ENCODE results near the gene EFNA4. TPM values are rescaled to one million over a fixed set of nuclear protein-coding genes. Genes with fewer than 3 reads are reported as not detected.
"Not testable (repeated sequence)": the region's sequence is repeated elsewhere in the genome, so short reads cannot be mapped to it uniquely, and the experiment has no call there.

EFNA4 gene
- total RNA-seq, 1 donor from 2014 or later = 10.9 TPM

DNA sequence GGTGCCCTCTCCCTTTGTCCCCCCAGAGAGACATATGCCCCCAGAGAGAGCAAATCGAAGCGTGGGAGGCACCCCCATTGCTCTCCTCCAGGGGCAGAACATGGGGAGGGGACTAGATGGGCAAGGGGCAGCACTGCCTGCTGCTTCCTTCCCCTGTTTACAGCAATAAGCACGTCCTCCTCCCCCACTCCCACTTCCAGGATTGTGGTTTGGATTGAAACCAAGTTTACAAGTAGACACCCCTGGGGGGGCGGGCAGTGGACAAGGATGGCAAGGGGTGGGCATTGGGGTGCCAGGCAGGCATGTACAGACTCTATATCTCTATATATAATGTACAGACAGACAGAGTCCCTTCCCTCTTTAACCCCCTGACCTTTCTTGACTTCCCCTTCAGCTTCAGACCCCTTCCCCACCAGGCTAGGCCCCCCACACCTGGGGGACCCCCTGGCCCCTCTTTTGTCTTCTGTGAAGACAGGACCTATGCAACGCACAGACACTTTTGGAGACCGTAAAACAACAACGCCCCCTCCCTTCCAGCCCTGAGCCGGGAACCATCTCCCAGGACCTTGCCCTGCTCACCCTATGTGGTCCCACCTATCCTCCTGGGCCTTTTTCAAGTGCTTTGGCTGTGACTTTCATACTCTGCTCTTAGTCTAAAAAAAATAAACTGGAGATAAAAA is 23.5 kb downstream of the EFNA4 start:
- no peak for DNase-seq (ENCODE audit: low read depth, low spot score)

DNA sequence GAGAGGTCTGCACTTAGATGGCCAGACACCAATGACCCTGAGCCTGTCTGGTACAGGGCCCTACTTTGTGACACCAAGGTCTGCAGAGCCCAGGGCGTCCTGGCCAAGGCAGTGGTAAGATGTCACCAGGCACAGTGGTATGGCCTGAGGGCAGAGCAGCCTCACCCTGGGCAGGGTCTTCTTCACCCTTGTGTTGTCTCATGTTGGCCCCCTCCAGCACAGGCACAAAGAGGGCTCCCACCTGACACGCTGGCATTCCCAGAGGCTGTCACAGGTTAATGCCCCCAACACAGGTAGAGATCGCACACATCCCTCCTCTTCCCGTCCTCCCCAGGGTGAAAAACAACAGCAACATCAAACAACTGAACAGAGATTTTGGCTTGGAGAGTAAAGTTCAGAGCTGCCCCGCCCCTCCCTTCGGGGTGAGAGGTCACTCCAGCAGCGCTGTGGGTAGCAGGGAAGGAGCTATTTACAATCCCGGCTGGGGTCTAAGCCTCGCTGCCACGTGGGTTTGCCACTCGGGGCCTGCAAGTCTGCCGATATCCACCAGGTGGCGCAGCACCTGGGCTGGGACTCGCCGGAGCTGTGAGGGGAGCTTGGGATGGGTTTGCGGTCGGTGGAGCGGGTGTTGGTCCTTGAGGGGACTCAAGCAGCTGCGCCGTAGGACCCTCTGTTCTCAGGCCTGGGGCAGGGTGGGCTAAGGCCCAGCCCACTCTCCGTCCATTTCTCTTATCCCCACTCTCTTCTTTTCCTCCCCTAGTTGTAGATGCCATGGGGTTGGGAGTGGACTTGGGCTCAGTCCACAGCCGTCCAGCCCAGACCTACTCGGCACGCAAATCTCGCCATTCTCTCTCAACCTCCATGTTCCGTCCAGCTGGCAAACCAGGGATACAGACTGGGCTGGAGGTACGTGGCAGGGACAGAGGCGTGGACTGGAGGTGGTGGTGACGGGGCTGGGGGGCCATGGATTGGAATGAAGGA is 27.8 kb downstream of the EFNA4 start:
- DNase-seq (ENCODE audit: low read depth, low spot score) = no peak

DNA sequence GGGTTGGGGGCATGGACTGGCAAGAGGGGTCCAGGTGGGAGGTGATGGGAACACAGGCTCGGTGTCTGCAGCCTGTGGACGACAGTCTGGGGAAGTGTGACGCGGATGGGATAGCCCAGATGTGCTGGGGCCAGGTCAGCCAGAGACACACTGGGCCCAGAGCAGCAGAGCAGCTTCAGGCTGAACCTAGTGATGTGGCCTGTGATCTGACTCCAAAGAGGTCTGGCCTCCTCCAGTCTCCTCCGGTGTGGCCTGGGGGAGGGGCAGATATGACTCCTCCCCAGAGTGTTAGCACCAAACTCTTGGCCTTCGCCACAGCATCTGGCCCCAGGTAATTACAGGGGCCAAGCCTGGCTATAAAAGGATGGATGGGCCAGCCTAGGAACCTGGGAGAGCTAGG is 28.6 kb downstream of the EFNA4 start:
- DNase-seq (ENCODE audit: low read depth, low spot score) = no peak

DNA sequence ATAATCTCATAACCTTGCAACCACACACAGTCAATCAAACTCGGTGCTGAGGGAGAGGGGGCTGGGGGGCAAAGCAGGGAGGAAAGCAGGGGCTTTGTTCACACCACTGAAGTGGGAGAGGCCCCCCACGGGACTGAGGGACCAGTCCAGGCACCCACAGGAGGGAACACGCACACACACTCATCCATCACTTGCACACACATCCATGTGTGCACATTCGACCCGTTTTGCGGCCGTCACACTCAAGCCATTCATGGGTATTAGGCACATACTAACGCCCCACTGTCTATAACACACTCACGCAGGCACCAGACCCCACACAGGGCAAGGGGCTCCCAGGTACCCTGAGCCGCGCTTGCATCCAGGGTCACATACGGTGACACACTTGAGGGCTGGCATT is 29.1 kb downstream of the EFNA4 start:
- DNase-seq (ENCODE audit: low read depth, low spot score) = no peak

DNA sequence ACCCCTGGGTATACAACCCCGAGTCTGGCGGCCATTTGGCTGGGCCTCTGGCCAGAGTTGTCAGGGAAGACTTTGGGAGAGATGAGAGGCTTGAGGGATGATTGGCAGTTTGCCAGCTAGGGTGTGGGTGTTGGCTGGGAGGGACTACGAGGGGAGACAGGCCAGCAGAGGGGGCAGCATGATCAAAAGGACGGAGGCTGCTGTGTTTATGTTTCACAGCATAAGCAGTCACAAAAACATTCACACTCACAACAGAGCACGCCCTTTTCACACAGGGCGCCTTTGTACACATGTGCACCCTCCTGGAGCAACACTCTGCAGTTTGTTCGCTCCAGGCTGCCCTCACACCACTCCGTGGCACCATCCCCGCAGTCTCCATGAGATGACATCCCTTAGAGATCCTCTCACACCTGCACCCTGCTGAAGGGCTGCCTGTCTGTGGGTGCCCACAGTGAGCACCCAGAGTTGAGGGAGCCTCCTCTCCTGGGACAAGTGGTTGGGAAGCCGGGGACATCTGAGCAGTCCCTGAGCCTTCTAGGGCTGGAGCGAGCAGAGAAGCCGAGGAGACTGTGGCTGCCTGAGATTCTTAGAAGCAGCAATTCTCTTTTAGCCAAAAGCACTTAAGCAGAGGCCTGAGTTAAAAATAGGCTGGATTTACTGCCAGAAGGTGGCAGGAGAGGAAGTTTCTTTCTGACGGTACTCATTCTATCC is 30.5 kb downstream of the EFNA4 start:
- no peak for DNase-seq (ENCODE audit: low read depth, low spot score)

DNA sequence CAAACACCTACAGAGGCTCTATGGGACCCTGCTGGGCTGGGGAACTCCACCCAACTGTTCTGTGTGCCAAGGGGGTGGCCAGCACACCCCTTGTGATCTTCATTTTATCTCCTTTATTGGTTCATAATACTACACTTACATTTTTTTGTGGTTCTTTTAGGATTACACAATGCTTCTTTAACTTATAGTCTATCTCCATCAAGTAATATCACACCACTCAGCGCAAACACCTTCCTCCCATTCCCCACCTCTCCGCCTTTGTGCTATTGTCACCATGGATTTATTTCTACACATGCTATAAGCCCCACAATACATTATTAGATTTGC is 31.0 kb downstream of the EFNA4 start:
- DNase-seq (ENCODE audit: low read depth, low spot score) = no peak

DNA sequence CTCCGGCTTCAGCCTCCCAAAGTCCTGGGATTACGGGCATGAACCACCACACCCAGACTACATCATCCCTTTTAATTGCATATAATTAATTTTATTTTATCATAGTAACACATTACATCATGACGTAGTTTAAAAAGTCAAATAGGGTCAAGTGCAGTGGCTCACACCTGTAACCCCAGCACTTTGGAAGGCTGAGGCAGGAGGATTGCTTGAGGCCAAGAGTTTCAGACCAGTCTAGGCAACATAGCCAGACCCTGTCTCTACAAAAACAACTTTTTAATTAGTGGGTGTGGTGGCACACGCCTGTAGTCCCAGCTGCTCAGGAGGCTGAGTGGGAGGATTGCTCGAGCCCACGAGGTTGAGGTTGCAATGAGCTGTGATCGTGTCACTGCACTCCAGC is 35.8 kb downstream of the EFNA4 start:
- DNase-seq (ENCODE audit: low read depth, low spot score) = no peak

DNA sequence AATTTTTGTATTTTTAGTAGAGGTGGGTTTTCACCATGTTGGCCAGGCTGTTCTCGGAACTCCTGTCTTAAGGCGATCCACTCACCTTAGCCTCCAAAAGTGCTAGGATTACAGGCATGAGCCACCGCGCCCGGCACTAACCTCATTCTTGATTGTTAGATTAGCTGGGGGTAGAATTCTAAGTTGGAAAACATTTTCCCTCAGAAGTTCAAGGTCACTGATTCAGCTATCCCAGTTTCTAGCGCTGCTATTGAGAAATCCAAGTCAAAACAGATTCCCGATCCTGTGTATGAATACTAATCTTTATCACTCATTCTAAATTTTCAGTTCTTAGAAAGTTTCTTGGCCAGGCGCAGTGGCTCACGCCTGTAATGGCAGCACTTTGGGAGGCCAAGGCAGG is 39.8 kb downstream of the EFNA4 start:
- DNase-seq (ENCODE audit: low read depth, low spot score) = no peak

DNA sequence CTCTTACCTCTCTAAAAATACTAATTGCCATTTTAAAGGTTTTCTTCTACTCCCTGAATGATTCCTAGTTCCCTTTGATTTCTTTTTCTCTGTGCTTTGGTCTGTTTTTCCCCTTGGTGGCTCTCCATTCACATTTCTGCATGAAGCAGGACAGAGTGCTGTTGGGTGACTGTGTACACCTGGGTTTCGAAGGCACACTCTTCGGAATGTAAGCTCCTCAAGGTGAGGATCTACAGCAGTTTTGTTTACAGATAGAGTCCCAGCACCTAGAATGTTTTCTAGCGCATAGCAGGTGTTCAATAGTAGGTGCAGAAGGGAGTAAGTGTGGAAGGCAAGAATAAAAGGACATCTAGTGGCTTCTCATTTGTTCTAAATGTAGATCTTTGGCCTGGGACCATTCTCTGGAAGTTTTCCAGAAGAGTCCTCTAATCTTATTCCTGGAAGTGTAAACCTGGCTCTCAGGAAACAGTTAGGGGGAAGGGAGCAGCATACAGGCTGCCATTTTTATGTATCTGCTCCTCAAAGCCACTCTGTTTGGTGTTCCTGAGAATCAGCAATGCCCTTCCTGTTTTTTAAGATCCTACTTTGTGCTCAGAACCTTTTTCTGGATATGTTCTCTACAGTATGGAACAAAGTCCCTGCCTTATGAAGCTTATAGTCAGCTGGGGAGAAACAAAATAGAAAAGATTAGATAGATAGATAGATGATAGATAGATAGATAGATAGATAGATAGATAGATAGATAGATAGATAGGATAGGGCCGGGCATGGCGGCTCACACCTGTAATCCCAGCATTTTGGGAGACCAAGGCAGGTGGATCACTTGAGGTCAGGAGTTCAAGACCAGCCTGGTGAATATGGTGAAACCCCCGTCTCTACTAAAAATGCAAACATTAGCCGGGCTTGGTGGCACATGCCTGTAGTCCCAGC is 41.3 kb downstream of the EFNA4 start:
- DNase-seq (ENCODE audit: low read depth, low spot score) = no peak

DNA sequence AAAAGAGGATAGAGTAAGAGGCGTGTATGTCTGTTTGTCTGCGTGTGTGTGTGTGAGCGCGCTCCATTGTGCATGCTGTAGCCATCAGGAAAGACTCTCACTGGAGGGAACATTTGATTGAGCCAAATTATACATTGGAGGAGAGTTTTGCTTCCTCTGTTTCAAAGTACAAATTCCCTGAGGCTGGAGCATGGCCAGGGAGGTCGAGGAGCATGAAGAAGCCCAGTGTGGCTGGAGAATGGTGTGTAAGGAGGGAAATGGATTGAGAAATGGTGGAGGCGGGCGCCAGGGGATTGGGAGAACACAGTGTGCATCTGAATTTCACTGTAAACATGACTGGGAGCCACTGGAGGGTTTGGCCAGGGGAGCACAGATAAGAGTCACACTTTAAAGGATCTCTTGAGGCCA is 42.1 kb downstream of the EFNA4 start:
- DNase-seq (ENCODE audit: low read depth, low spot score) = no peak

DNA sequence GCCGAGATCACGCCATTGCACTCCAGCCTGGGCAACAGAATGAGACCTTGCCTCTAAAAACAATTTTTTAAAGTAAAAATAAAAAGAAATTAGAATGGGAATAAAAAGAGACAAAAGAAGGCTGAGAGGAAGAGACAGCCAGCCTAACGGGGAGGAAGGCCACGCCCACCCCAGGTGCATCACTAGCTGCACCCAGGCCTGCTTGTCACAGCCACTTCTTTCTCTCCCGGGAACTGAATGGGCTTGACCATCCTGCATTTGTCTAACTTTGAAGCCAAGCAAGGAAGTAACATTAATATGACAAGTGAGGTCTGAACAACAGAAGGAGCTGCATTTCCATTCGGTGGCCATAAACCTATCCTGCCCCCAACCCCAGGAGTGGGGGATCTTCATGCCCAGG is 43.3 kb downstream of the EFNA4 start:
- no peak for DNase-seq (ENCODE audit: low read depth, low spot score)

DNA sequence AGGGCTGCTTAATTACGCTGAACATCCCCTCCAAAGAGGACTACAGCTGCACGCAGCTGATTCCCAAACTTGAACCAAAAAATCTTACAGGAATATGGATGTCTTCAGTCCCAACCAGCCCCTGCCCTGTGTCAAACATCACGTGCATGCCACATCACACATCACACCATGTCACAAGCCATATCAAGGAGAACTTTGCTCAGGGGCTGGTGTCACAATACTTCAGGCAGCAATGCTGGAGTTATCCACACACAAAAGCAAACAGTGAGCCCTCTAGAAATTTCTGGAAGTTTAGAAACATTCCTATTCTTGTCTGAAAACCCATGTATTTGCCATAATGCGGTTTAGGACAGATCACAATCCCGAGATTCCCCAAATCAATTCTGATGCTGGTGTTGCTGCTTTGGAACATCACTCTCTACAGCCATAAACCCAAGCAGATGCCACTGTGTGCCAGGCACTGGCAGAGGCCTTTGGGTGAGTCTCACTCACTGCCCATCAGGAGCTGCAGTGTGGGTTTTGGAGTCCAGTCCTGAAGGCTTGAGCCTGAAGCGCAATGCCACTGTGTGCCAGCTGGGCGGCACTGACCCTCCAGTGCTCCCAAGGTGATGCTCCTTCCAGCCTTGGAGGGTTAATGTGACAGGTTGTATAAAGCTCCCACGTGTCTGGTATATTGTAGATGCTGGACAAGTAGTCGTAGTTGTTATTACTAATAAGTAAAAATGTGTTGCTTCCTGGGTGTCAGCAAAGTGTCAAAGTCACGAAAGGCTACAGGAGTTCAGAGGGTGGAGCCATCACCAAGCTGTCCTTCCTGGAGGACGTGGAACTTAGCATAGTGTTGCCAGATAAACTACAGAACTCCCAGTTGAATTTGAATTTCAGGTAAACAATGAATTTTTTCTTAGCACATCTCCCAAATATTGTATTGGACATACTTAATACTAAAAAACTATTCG is 44.0 kb downstream of the EFNA4 start:
- no peak for DNase-seq (ENCODE audit: low read depth, low spot score)

DNA sequence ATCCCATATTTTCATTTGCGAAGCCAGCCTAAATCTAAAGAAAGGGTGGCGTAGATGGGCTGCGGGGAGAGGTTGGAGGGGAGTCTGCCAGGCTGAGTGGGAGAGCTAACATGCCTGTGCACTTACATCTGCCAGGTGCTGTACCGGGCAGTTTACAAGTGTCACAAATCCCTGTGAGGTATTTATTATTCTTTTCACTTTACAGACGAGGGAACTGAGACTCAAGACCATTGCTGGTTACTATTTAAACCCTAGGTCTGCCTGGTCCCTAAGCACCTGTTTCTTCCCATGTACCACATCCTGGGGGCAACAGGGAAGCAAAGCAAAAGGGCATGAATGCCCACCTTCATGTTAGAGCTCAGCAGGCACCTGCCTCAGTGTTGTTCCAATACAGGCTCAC is 44.8 kb downstream of the EFNA4 start:
- no peak for DNase-seq (ENCODE audit: low read depth, low spot score)

DNA sequence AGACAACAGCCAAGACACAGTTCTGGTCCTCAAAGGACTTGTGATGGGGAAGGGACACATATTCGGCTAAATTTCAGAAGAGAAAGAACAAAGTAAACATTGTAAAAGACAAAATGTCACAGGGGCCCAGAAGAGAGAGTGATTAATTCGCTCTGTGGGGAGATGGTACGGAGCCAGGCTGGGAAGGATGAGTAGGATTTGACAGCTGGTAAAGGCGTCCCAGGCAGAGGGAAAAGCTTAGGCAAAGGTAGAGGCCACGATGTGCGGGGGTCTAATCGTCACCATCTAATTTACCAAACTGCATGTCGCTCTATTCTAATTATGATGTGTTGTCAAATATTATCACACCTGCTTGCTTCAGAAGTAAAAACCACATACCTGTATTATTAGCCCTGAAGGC is 46.8 kb downstream of the EFNA4 start:
- no peak for DNase-seq (ENCODE audit: low read depth, low spot score)

DNA sequence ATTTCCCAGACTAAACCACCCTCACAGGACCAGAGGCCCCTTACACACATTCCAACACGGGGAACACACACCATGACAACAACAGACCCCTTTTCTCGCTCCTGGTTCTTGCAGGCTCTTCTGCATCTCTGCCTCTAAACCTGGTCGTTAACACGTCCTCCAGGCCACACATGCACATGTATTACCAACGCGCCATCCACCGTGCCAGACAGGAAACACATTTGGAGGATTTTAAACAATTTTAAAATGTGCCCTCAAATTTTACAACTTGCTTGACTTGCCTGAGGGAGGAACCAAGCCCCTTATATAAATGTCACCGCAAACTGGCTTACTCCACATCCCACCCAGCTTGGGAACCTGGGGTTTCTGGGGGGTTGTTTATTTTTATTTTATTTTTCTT is 47.3 kb downstream of the EFNA4 start:
- DNase-seq (ENCODE audit: low read depth, low spot score) = no peak

DNA sequence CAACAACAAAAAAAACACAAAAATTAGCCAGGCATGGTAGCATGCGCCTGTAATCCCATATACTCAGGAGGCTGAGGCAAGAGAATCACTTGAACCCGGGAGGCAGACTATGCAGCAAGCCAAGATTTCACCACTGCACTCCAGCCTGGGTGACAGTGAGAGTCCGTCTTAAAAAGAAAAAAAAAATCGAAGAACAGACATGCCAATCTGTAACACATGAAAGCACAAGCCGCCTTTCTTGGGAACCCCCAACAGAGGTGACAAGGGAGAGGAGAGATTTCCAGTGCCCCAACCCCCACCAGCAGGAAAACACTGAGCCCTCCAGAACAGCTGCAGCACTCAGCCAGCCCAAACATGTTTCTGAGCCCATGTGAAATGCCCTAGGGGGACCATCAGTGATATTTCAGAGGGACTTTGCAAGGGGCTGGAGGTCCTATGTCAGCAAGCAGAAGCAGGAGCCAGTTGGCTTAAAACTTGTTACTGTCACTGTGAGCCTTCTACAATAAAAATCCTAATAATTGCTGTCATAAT is 50.0 kb downstream of the EFNA4 start:
- DNase-seq (ENCODE audit: low read depth, low spot score) = no peak

DNA sequence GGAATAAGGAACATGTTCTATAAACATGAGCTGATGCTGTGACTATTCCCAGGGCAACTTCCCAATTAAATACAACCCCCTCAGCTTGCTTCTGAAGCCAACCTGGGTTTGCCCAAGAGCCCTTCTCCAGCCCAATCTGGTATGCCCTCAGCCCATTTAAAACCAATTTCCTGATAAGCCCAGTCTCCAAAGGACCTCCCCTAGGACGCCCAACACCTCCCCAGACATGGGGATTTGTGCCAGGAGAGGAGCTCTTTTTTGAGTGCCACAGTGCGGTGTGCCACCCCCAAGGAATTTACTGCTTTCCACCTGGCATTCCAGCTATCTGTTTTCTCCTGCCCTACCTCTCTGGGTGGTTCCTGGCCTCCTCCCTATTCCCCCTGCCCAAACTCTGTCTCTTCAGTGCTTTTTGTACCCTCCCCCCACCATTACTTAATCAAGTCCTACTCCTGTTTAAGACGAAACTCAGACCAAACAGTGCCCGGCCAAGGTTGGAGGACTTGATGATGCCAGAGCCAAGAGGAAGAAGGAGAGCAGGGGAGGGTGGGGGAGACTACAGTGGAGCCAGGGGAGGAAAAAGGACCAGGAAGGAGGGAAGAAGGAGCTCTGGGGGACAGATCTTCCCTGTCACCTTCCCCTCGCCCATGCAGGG is 52.7 kb downstream of the EFNA4 start:
- DNase-seq (ENCODE audit: low read depth, low spot score) = no peak

DNA sequence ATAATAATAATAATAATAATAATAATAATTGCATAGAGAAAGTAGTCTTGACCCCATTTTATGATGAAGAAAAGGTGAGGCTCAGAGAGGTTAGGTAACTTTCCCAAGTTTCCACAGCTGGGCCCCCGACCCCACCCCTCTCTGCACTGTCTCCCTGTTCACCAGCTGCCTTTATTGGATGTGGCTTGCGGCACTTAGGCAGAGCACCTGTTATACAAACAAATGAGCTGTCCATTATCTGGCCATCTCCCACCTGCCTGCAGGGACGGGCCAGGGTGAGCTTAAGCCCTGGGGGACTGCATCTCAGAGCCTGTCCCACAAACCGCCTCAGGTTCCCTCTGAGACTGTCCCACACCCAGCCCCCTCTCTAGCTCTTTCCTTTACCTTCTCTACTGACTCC is 54.1 kb downstream of the EFNA4 start:
- no peak for DNase-seq (ENCODE audit: low read depth, low spot score)

DNA sequence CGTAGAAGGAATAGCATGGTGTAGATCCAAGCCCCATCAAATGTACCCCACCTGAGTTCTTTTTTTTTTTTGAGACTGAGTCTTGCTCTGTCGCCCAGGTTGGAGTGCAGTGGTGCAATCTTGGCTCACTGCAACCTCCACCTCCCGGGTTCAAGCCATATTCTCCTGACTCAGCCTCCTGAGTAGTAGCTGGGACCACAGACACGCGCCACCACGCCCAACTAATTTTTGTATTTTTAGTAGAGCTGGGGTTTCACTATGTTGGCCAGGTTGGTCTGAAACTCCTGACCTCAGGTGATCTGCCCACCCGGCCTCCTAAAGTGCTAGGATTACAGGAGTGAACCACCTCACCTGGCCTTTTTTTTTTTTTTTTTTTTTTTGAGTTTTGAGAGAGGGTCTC is 54.5 kb downstream of the EFNA4 start:
- not testable (repeated sequence) for DNase-seq (ENCODE audit: low read depth, low spot score)

All from pulmonary artery endothelial cell (primary cell).